ENCODE measurements around the gene CNTRL. TPM values are rescaled to one million over a fixed set of nuclear protein-coding genes. Genes with fewer than 3 reads are reported as not detected.

Gene CNTRL
- total and polyA plus RNA-seq, 4 experiments from 2014 or later: 1.5 to 122 (median 78.5) TPM

- intact Hi-C loops (cut with micrococcal nuclease): no loop called here
- no peak overlapping the region for H3K4me3 Mint-ChIP-seq
- ChIA-PET POLR2A (ENCODE audit: partially characterized antibody) (interaction anchor here (1.0 kb wide), 1 partner anchor 14 kb away, joined by 3 read pairs; no protein-coding TSS in a partner anchor), CTCF (ENCODE audit: partially characterized antibody) (no interaction called here)
- H3K27ac Mint-ChIP-seq: peak overlapping the region; percentile 33 to 80 (median 57)
- peaks cover 25 to 85% of the 10 kb centered on the region in 2 donors for H3K36me3 Mint-ChIP-seq
- Histone ChIP-seq H3K27ac (ENCODE audit: low read depth, low read length) (no peak overlapping the region), H3K36me3 (ENCODE audit: insufficient read depth, low read length) (peaks cover 51% of the 10 kb centered on the region), H3K4me1 (ENCODE audit: insufficient read depth, low read length) (peaks cover 15% of the 10 kb centered on the region), H3K4me3 (ENCODE audit: low read length in 2 of 2) (no peak overlapping the region), H3K27me3 (ENCODE audit: insufficient read depth, low read length) (no peaks in the 10 kb centered on the region), H3K9me3 (ENCODE audit: control insufficient read depth in 1 of 2, low read length in 2 of 2) (no peaks in the 10 kb centered on the region)
- DNase-seq: no peak
- H3K9me3 Mint-ChIP-seq: no peaks in the 10 kb centered on the region
- peaks cover 18 to 29% (median 25%) of the 10 kb centered on the region in 4 donors for H3K4me1 Mint-ChIP-seq
- no peaks in the 10 kb centered on the region for H3K27me3 Mint-ChIP-seq
Measured at GRCh38 chr9:121179930-121180681, 105.4 kb downstream of the CNTRL start.

GRCh38 chr9:121182101-121182836 is 107.5 kb downstream of the CNTRL start:
- Histone ChIP-seq H3K9me3 (ENCODE audit: control insufficient read depth in 1 of 2, low read length in 2 of 2) (no peaks in the 10 kb centered on the region), H3K4me1 (ENCODE audit: insufficient read depth, low read length) (peaks cover 34% of the 10 kb centered on the region), H3K36me3 (ENCODE audit: insufficient read depth, low read length) (peaks cover 51% of the 10 kb centered on the region), H3K27ac (ENCODE audit: low read depth, low read length) (no peak overlapping the region), H3K4me3 (ENCODE audit: low read length in 2 of 2) (no peak overlapping the region), H3K27me3 (ENCODE audit: insufficient read depth, low read length) (no peaks in the 10 kb centered on the region)
- Mint-ChIP-seq H3K4me3 (no peak overlapping the region), H3K4me1 (peaks cover 33 to 48% (median 40%) of the 10 kb centered on the region in 4 donors), H3K36me3 (peaks cover 24 to 79% of the 10 kb centered on the region in 2 donors), H3K27ac (peak overlapping the region in 6 of 7 donors; percentile 24 to 82 (median 60)), H3K27me3 (no peaks in the 10 kb centered on the region), H3K9me3 (no peaks in the 10 kb centered on the region)
- ChIA-PET POLR2A (ENCODE audit: partially characterized antibody) (interaction anchor here (0.8 kb wide), 1 partner anchor 10 kb away, joined by 3 read pairs; no protein-coding TSS in a partner anchor), CTCF (ENCODE audit: partially characterized antibody) (no interaction called here)
- DNase-seq: no peak
- intact Hi-C loops (cut with micrococcal nuclease): no loop called here

GRCh38 chr9:121182989-121183388 is 108.2 kb downstream of the CNTRL start:
- H3K27me3 Mint-ChIP-seq: no peaks in the 10 kb centered on the region
- Histone ChIP-seq H3K27ac (ENCODE audit: low read depth, low read length) (no peak overlapping the region), H3K4me1 (ENCODE audit: insufficient read depth, low read length) (peaks cover 42% of the 10 kb centered on the region), H3K36me3 (ENCODE audit: insufficient read depth, low read length) (peaks cover 51% of the 10 kb centered on the region), H3K27me3 (ENCODE audit: insufficient read depth, low read length) (no peaks in the 10 kb centered on the region), H3K4me3 (ENCODE audit: low read length in 2 of 2) (no peak overlapping the region), H3K9me3 (ENCODE audit: control insufficient read depth in 1 of 2, low read length in 2 of 2) (no peaks in the 10 kb centered on the region)
- POLR2A ChIA-PET (ENCODE audit: partially characterized antibody): interaction anchor here (1.2 kb wide), 1 partner anchor 62 kb away, joined by 3 read pairs; no protein-coding TSS in a partner anchor
- H3K4me3 Mint-ChIP-seq: peak overlapping the region in 1 of 8 donors; percentile 12
- intact Hi-C loops (cut with micrococcal nuclease): no loop called here
- CTCF ChIA-PET (ENCODE audit: partially characterized antibody): no interaction called here
- peaks cover 38 to 55% (median 45%) of the 10 kb centered on the region in 4 donors for H3K4me1 Mint-ChIP-seq
- H3K36me3 Mint-ChIP-seq: peaks cover 24 to 76% of the 10 kb centered on the region in 2 donors
- H3K27ac Mint-ChIP-seq: peak overlapping the region; percentile 53 to 85 (median 77)
- DNase-seq: no peak
- no peaks in the 10 kb centered on the region for H3K9me3 Mint-ChIP-seq

GRCh38 chr9:121183666-121184423 is 109.1 kb downstream of the CNTRL start:
- H3K4me3 Mint-ChIP-seq: peak overlapping the region in 1 of 8 donors; percentile 29
- intact Hi-C loops (cut with micrococcal nuclease): no loop called here
- no peak for DNase-seq
- POLR2A ChIA-PET (ENCODE audit: partially characterized antibody): interaction anchor here (0.7 to 1.5 kb wide), 3 partner anchors 13 to 62 kb away, joined by 3 to 8 read pairs (median 6); partner anchors contain the start of gene RAB14
- H3K4me3 ChIP-seq (ENCODE audit: low read length in 2 of 2): no peak overlapping the region
- H3K36me3 Mint-ChIP-seq: peaks cover 25 to 73% of the 10 kb centered on the region in 2 donors
- no peaks in the 10 kb centered on the region for H3K27me3 Mint-ChIP-seq
- CTCF ChIA-PET (ENCODE audit: partially characterized antibody): interaction anchor here (0.8 to 1.1 kb wide), 2 partner anchors 13 to 15 kb away, joined by 3 to 4 read pairs; no protein-coding TSS in a partner anchor
- no peaks in the 10 kb centered on the region for H3K27me3 ChIP-seq (ENCODE audit: insufficient read depth, low read length)
- H3K27ac ChIP-seq (ENCODE audit: low read depth, low read length): no peak overlapping the region
- peaks cover 47% of the 10 kb centered on the region for H3K36me3 ChIP-seq (ENCODE audit: insufficient read depth, low read length)
- peak overlapping the region in 6 of 7 donors; percentile 54 to 88 (median 78) for H3K27ac Mint-ChIP-seq
- H3K4me1 Mint-ChIP-seq: peaks cover 41 to 62% (median 49%) of the 10 kb centered on the region in 4 donors
- H3K9me3 ChIP-seq (ENCODE audit: control insufficient read depth in 1 of 2, low read length in 2 of 2): no peaks in the 10 kb centered on the region
- peaks cover 48% of the 10 kb centered on the region for H3K4me1 ChIP-seq (ENCODE audit: insufficient read depth, low read length)
- no peaks in the 10 kb centered on the region for H3K9me3 Mint-ChIP-seq

- intact Hi-C loops (cut with micrococcal nuclease): no loop called here
- no peak overlapping the region for H3K4me3 ChIP-seq (ENCODE audit: low read length in 2 of 2)
- H3K9me3 ChIP-seq (ENCODE audit: control insufficient read depth in 1 of 2, low read length in 2 of 2): no peaks in the 10 kb centered on the region
- H3K4me1 Mint-ChIP-seq: peaks cover 44 to 68% (median 53%) of the 10 kb centered on the region in 4 donors
- peaks cover 54% of the 10 kb centered on the region for H3K4me1 ChIP-seq (ENCODE audit: insufficient read depth, low read length)
- no peaks in the 10 kb centered on the region for H3K27me3 ChIP-seq (ENCODE audit: insufficient read depth, low read length)
- no peaks in the 10 kb centered on the region for H3K27me3 Mint-ChIP-seq
- ChIA-PET CTCF (ENCODE audit: partially characterized antibody) (interaction anchor here (1.1 to 1.3 kb wide), 2 partner anchors 8 to 15 kb away, joined by 3 to 4 read pairs; no protein-coding TSS in a partner anchor), POLR2A (ENCODE audit: partially characterized antibody) (interaction anchor here (0.7 to 1.5 kb wide), 3 partner anchors 14 to 63 kb away, joined by 3 to 8 read pairs (median 6); partner anchors contain the start of gene RAB14)
- peak overlapping the region in 6 of 7 donors; percentile 8 to 88 (median 78) for H3K27ac Mint-ChIP-seq
- peaks cover 28 to 77% of the 10 kb centered on the region in 2 donors for H3K36me3 Mint-ChIP-seq
- peak overlapping the region in 1 of 8 donors; percentile 29 for H3K4me3 Mint-ChIP-seq
- peaks cover 46% of the 10 kb centered on the region for H3K36me3 ChIP-seq (ENCODE audit: insufficient read depth, low read length)
- H3K9me3 Mint-ChIP-seq: no peaks in the 10 kb centered on the region
- H3K27ac ChIP-seq (ENCODE audit: low read depth, low read length): no peak overlapping the region
- DNase-seq: no peak
Measured at GRCh38 chr9:121184463-121184862, 109.7 kb downstream of the CNTRL start.

GRCh38 chr9:121185178-121185745 is 110.5 kb downstream of the CNTRL start:
- H3K36me3 ChIP-seq (ENCODE audit: insufficient read depth, low read length): peaks cover 39% of the 10 kb centered on the region
- CTCF ChIA-PET (ENCODE audit: partially characterized antibody): interaction anchor here (1.1 to 3.2 kb wide), 9 partner anchors 9 to 204 kb away, joined by 3 to 13 read pairs (median 4); no protein-coding TSS in a partner anchor

More at GRCh38 chr9:121185178-121185745, 110.5 kb downstream of the CNTRL start:
- Histone ChIP-seq H3K27me3 (ENCODE audit: insufficient read depth, low read length) (no peaks in the 10 kb centered on the region), H3K27ac (ENCODE audit: low read depth, low read length) (peak overlapping the region; percentile 40), H3K9me3 (ENCODE audit: control insufficient read depth in 1 of 2, low read length in 2 of 2) (no peaks in the 10 kb centered on the region), H3K4me1 (ENCODE audit: insufficient read depth, low read length) (peaks cover 62% of the 10 kb centered on the region), H3K4me3 (ENCODE audit: low read length in 2 of 2) (no peak overlapping the region)
- Mint-ChIP-seq H3K4me1 (peaks cover 48 to 75% (median 57%) of the 10 kb centered on the region in 4 donors), H3K9me3 (no peaks in the 10 kb centered on the region), H3K4me3 (peak overlapping the region in 4 of 8 donors; percentile 0 to 71 (median 44)), H3K27ac (peak overlapping the region; percentile 50 to 86 (median 80)), H3K36me3 (peaks cover 32 to 72% of the 10 kb centered on the region in 2 donors), H3K27me3 (no peaks in the 10 kb centered on the region)
- DNase-seq: no peak
- POLR2A ChIA-PET (ENCODE audit: partially characterized antibody): interaction anchor here (0.7 to 1.9 kb wide), 7 partner anchors 9 to 63 kb away, joined by 3 to 12 read pairs (median 5); partner anchors contain the start of gene RAB14
- intact Hi-C loops (cut with micrococcal nuclease): no loop called here

All from CD4-positive, alpha-beta memory T cell (primary cell).